Esophagus muscularis mucosa (tissue), 4 donors: ENCODE measurements around the gene LEMD3. TPM values are rescaled to one million over a fixed set of nuclear protein-coding genes. Genes with fewer than 3 reads are reported as not detected.

Experiments
- DNase-seq: peaks from one replicate; pipeline ENCODE4 v3.0.0-alpha.2; 2017; ENCODE audit errors: extremely low spot score
- H3K27ac ChIP-seq, 4 donors: fragments of 200-600 bp; sonication (generic); replicated peaks in 1 of 4; 1 replicate in 3 of 4; 2 replicates in 1 of 4; pipeline ENCODE4 v1.5.1; 2016 to 2019; ENCODE audit warnings: mild to moderate bottlenecking in 1 of 4
- H3K27me3 ChIP-seq, 4 donors: fragments of 200-600 bp; sonication (generic); one replicate each; pipeline versions ENCODE4 v1.5.1 to v1.6.0; 2016 to 2019
- H3K36me3 ChIP-seq, 4 donors: fragments of 200-600 bp; sonication (generic); one replicate each; pipeline ENCODE4 v1.5.1; 2016 to 2019
- H3K4me1 ChIP-seq, 4 donors: fragments of 200-600 bp; sonication (generic); one replicate each; pipeline ENCODE4 v1.5.1; 2016 to 2019
- H3K4me3 ChIP-seq, 4 donors: fragments of 200-600 bp; sonication (generic); 1 replicate in 2 of 4; 2 replicates in 2 of 4; pipeline ENCODE4 v1.5.1; 2016 to 2019; ENCODE audit warnings: mild to moderate bottlenecking in 4 of 4, moderate library complexity in 1 of 4
- H3K9me3 ChIP-seq, 4 donors: fragments of 200-600 bp; sonication (generic); 1 replicate in 3 of 4; 2 replicates in 1 of 4; pipeline ENCODE4 v1.5.1; 2016 to 2019
- CTCF ChIP-seq, 3 experiments: fragments of 200-600 bp in 2 of 3; fragments of 450-650 bp in 1 of 3; sonication (generic) in 2 of 3; IDR thresholded peaks; one replicate each; pipeline ENCODE4 v1.5.1; 2017 to 2019; ENCODE audit warnings: antibody characterized with exemption in 3 of 3, mild to moderate bottlenecking in 2 of 3, moderate library complexity in 1 of 3
- EP300 ChIP-seq: sonication (generic); formaldehyde crosslinking; IDR thresholded peaks from one replicate; pipeline ENCODE4 v1.6.1; 2017; ENCODE audit warnings: antibody characterized with exemption
- POLR2A ChIP-seq: fragments of 450-650 bp; IDR thresholded peaks from one replicate; pipeline ENCODE4 v1.6.1; 2017; ENCODE audit warnings: antibody characterized with exemption, moderate library complexity, mild to moderate bottlenecking, low read depth
- POLR2AphosphoS5 ChIP-seq, 2 donors: sonication (generic); formaldehyde crosslinking; IDR thresholded peaks; one replicate each; pipeline ENCODE4 v1.6.1; 2017; ENCODE audit warnings: antibody characterized with exemption in 2 of 2
- WGBS: methylation state at CpG from one replicate; pipeline ENCODE4 v1.1.5; 2018; 5-methylcytosine and 5-hydroxymethylcytosine counted together
- intact Hi-C: fragments of 100-400 bp; cut with DNase I; formaldehyde crosslinking; loops from one replicate; pipeline ENCODE4 v1.15.1; 2023
- total RNA-seq, 4 donors: library from RNA; depleted of rRNA; stranded (reverse); fragments of >200 nt; gene quantifications; one replicate each; pipeline versions ENCODE4 v1.1.0 to v1.2.1, GENCODE V29; 2016

The LEMD3 gene
- total RNA-seq, 4 donors from 2014 or later = 26.6 to 39.0 (median 29.3) TPM

DNA sequence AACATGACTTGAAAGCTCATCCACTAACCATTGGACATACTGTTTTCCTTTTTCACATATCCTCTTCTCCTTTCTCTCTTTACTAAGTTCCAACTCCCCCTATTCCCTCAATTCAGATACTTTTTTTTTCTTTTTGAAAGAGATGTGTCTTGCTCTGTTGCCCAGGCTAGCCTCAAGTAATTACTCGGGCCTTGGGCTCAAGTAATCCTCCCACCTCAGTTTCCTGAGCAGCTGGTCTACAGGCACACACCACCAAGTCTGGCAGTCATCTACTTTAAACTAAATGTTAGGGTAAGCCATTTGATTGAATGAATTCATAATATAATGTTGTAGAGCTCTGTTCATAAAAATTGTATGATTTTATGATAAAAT, 15.5 kb downstream of the LEMD3 start:
- DNase-seq = no peak
- no peaks in the 10 kb centered on the region for H3K36me3 ChIP-seq
- no peak for TF ChIP-seq POLR2A
- no peak for TF ChIP-seq CTCF (IDR thresholded peaks at IDR 0.05)
- TF ChIP-seq POLR2AphosphoS5 (IDR thresholded peaks at IDR 0.05) = no peak
- TF ChIP-seq EP300 = no peak
- H3K9me3 ChIP-seq = no peaks in the 10 kb centered on the region
- no peaks in the 10 kb centered on the region for H3K27me3 ChIP-seq
- no peak overlapping the region for H3K4me3 ChIP-seq
- intact Hi-C loops = no loop called here
- WGBS = 92% methylated on average over 1 of the region's 1 CpG
- peaks cover 15 to 25% (median 21%) of the 10 kb centered on the region in 4 donors for H3K4me1 ChIP-seq
- H3K27ac ChIP-seq = no peak overlapping the region

- no peaks in the 10 kb centered on the region for H3K36me3 ChIP-seq
- H3K27me3 ChIP-seq = no peaks in the 10 kb centered on the region
- intact Hi-C loops = no loop called here
- H3K9me3 ChIP-seq = no peaks in the 10 kb centered on the region
- no peak overlapping the region for H3K27ac ChIP-seq
- no peak for DNase-seq
- no peak for TF ChIP-seq EP300
- no peak for TF ChIP-seq POLR2A
- no peak for TF ChIP-seq POLR2AphosphoS5 (IDR thresholded peaks at IDR 0.05)
- TF ChIP-seq CTCF (IDR thresholded peaks at IDR 0.05) = no peak
- peaks cover 11 to 25% (median 21%) of the 10 kb centered on the region in 4 donors for H3K4me1 ChIP-seq
- H3K4me3 ChIP-seq = no peak overlapping the region
Measured at GRCh38 chr12:65187665-65188064, 18.3 kb downstream of the LEMD3 start.

DNA sequence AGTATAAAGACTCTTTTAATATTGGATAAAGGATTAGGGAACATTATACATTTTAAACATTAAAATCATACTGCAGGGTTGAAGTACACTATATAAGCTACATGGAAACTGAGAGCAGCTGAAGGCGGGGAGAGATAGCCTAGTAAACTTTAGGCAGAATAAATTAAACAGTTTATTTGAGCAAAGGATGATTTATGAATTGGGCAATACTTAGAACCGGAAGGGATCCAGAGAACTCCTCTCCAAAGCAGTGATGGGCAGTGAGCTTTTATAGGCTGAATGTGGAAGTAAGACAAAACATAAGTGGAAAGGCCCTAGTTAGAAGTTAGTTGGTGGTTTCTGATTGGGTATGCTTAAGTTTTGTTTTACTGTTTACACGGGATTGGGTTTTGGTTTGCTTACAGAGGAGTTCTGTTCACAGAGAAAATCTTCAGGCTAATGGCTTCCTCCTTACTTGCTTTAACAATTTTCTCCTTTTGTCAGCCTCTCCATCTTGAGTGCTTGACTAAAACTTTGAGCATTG, 18.9 kb downstream of the LEMD3 start:
- 50% methylated on average over 3 of the region's 3 CpGs for WGBS
- Histone ChIP-seq H3K27me3 (no peaks in the 10 kb centered on the region), H3K27ac (no peak overlapping the region), H3K9me3 (no peaks in the 10 kb centered on the region), H3K36me3 (no peaks in the 10 kb centered on the region), H3K4me3 (no peak overlapping the region), H3K4me1 (peaks cover 11 to 27% (median 26%) of the 10 kb centered on the region in 4 donors)
- no peak for DNase-seq
- TF ChIP-seq CTCF (IDR thresholded peaks at IDR 0.05) (no peak), POLR2AphosphoS5 (IDR thresholded peaks at IDR 0.05) (no peak), POLR2A (no peak), EP300 (no peak)
- intact Hi-C loops = no loop called here

GRCh38 chr12:65189028-65189718, 19.8 kb downstream of the LEMD3 start:
- intact Hi-C loops = no loop called here
- Histone ChIP-seq H3K9me3 (no peaks in the 10 kb centered on the region), H3K4me3 (no peak overlapping the region), H3K36me3 (no peaks in the 10 kb centered on the region), H3K27me3 (no peaks in the 10 kb centered on the region), H3K27ac (no peak overlapping the region), H3K4me1 (peaks cover 11 to 31% (median 26%) of the 10 kb centered on the region in 4 donors)
- TF ChIP-seq EP300 (no peak), POLR2A (no peak), POLR2AphosphoS5 (IDR thresholded peaks at IDR 0.05) (no peak), CTCF (IDR thresholded peaks at IDR 0.05) (no peak)
- no peak for DNase-seq
- WGBS = 89% methylated on average over 4 of the region's 4 CpGs
